Gastrocnemius medialis (tissue), 4 donors: ENCODE measurements around the gene SH3GL1.

Experiments
- CTCF ChIP-seq, 5 experiments: fragments of 450-650 bp in 3 of 5; fragments of 200-600 bp in 2 of 5; sonication (generic) in 2 of 5; IDR thresholded peaks in 4 of 5; conservative IDR thresholded peaks in 1 of 5; 1 replicate in 4 of 5; 2 replicates in 1 of 5; pipeline ENCODE4 v1.5.1; 2016 to 2019; ENCODE audit warnings: antibody characterized with exemption in 5 of 5, mild to moderate bottlenecking in 3 of 5, moderate library complexity in 3 of 5
- POLR2A ChIP-seq, 2 donors: fragments of 450-650 bp; IDR thresholded peaks; one replicate each; pipeline ENCODE4 v1.6.1; 2017; ENCODE audit warnings: antibody characterized with exemption in 2 of 2, mild to moderate bottlenecking in 2 of 2, moderate library complexity in 2 of 2

GRCh38 chr19:4437103-4437502, 36.8 kb upstream of the SH3GL1 start:
- TF ChIP-seq POLR2A (IDR thresholded peaks at IDR 0.05): no peak
- TF ChIP-seq CTCF (IDR thresholded peaks at IDR 0.05 in 4 of 5, conservative IDR thresholded peaks at IDR 0.05 in 1 of 5): no peak
